Activated CD4-positive, CD25-positive, alpha-beta regulatory T cell treated with anti-CD3 and anti-CD28 coated beads, Interleukin-2, amount 50 U/mL, for 16 hours (primary cell): ENCODE results near the gene TMEM121.

Experiments
- DNase-seq: peaks from one replicate; pipeline ENCODE4 v3.0.0-alpha.2; 2020; ENCODE audit warnings: low read depth, low spot score

Gene TMEM121

GRCh38 chr14:105525861-105526775 lies at the start of gene TMEM121:
Gene TMEM121 (plus strand): TSS chr14:105526583. CDS start chr14:105528835, 2,252 bp downstream.
- DNase-seq = no peak

- DNase-seq = no peak
Observed at GRCh38 chr14:105476831-105477659, 49.3 kb upstream of the TMEM121 start.

- DNase-seq = no peak
Observed at GRCh38 chr14:105477660-105478397, 48.6 kb upstream of the TMEM121 start.

GRCh38 chr14:105478398-105479251 lies 47.8 kb upstream of the TMEM121 start:
- no peak for DNase-seq

GRCh38 chr14:105479431-105480158 lies 46.8 kb upstream of the TMEM121 start:
- DNase-seq = no peak

DNA sequence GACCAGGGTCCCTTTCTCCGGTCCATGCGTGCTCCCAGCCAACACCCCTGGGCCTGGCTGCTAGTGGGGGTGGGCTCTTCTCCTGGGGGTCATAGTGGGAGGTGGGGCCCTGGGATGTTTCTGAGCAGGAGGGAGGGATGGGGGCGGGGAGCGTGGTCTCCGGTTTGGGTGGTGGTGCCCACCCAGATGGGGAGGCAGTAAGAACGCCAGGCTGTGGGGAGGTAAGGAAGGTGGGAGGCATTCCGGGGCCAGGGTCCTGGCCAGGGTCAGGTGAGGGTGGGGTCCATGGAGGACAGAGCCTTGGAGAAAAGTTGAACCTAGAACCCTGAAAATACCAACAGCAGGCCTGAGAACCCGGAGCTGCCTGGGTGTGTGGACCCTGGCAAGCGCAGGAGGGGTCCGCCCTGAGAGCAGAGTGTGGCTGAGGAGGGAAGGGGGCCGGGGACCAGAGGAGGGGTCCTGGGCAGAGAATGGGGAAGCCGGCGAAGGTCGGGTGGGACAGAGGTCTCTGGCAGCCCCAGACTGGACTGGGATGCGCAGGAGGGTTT lies 46.1 kb upstream of the TMEM121 start:
- DNase-seq = no peak

- peak; percentile 88 for DNase-seq
Observed at GRCh38 chr14:105480807-105481801, 45.3 kb upstream of the TMEM121 start.

- DNase-seq = peak; percentile 87
Observed at GRCh38 chr14:105481886-105482457, 44.4 kb upstream of the TMEM121 start.

- DNase-seq = no peak
Observed at GRCh38 chr14:105482486-105483110, 43.8 kb upstream of the TMEM121 start.

- no peak for DNase-seq
Observed at GRCh38 chr14:105483300-105484068, 42.9 kb upstream of the TMEM121 start.

DNA sequence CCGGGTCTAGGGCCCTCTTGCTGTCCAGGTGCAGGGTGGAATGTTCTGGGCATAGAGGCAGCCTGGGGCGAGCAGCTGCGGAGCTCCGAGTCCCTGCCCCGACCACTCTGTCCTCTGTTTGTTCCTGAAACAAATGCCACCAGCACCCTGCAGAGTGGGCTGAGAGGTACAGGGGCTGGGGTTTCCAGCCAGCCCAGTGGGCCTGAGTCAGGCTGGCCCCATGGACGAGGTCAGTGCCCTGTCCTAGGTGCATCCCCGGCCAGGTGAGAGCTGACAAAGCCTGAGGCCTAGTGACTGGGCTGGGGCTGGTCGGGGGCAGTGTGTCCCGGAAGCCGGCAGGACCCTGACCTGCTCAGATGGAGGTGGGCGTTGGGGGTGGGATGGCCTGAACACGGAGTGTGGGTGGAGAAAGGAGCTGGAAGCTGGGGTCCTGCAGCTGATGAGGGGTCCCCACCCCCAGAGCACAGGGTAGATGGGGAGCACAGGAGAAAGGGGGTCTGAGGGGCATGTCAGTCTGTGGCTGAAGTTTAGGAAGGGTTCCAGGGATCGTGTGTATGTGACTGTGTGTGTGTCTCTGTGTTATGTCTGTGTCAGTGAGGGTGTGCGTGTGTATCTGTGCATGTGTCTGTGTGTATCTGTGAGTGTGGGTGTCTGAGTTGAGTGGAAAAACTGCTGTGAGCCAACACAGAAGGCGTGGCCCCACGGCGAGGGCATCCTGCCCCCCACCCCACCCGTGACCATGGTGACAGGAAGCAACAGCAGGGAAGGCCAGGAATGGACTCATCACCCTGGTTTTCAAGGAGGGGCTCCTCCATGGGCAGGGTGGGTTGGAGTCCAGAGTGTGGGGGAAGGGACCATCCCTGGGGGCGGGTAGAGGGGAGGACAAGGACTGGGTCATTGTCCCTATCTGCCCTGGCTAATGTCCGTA lies 42.0 kb upstream of the TMEM121 start:
- DNase-seq = no peak

- DNase-seq = no peak
Observed at GRCh38 chr14:105484997-105485393, 41.4 kb upstream of the TMEM121 start.

- DNase-seq = no peak
Observed at GRCh38 chr14:105485739-105486162, 40.6 kb upstream of the TMEM121 start.

DNA sequence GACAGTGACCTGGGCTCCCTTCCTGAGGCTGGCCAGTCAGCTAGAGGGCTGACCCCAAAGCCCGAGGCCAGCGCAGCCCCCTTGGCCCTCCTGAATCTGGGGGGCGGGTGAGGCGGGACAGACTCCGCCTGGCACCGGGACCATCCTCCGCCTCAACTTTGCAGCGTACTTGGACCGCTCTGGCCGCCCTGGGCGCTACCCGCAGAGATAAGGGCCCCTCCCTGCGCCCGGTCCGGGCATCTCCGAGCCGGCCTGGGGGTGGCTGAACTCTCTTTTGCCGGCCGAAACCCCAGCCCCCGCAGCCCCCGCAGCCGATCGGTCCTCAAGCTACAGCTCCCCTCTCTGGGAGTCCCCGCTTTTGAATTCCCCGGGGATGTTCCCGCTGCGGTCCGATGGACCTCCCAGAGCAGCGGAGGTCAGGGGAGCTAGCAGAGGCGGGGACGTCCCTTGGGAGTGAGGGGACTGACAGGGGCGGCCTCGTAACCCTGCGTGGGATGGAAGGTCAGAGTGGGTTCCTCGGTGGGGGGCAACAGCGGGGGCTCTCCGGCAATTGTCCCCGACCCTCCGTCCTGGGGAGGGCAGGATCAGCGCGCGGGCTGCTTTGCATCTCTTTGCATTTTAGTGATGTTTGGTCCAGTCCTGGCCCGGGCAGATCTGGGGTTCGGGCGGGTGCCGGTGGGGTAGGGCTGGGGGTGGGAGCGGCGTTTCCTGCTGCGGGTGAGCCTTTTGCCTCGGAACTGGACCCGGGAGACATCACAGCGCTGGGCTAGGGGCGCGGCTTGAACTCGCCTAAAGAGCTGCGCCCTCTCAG lies 40.0 kb upstream of the TMEM121 start, which contains the start of gene CRIP1:
Gene CRIP1 (plus strand): TSS at position 724 of the 811 bp plus-strand sequence. CDS start 374 bp downstream, outside the sequence.
- no peak for DNase-seq

- DNase-seq = no peak
Observed at GRCh38 chr14:105486974-105487448, 39.4 kb upstream of the TMEM121 start.
